Peyer's patch (tissue), 4 donors: ENCODE measurements around the gene ROBO1. TPM values are rescaled to one million over a fixed set of nuclear protein-coding genes. Genes with fewer than 3 reads are reported as not detected.
"Not testable (repeated sequence)": the region's sequence is repeated elsewhere in the genome, so short reads cannot be mapped to it uniquely, and the experiment has no call there.

ENCODE experiments used
- DNase-seq, 3 donors: peaks; one replicate each; pipeline ENCODE4 v3.0.0-alpha.2; 2017 to 2019
- H3K27ac ChIP-seq, 4 donors: fragments of 200-600 bp; sonication (generic); one replicate each; pipeline ENCODE4 v1.5.1; 2016 to 2019
- H3K27me3 ChIP-seq, 2 donors: fragments of 200-600 bp; sonication (generic); one replicate each; pipeline ENCODE4 v1.5.1; 2019
- H3K36me3 ChIP-seq, 3 donors: fragments of 200-600 bp; sonication (generic); one replicate each; pipeline ENCODE4 v1.5.1; 2016 to 2019
- H3K4me1 ChIP-seq, 4 donors: fragments of 200-600 bp; sonication (generic); one replicate each; pipeline ENCODE4 v1.5.1; 2016 to 2019
- H3K4me3 ChIP-seq, 4 donors: fragments of 200-600 bp; sonication (generic); 1 replicate in 3 of 4; 2 replicates in 1 of 4; pipeline ENCODE4 v1.5.1; 2016 to 2019; ENCODE audit warnings: mild to moderate bottlenecking in 1 of 4
- H3K9me3 ChIP-seq, 4 donors: fragments of 200-600 bp; sonication (generic); one replicate each; pipeline ENCODE4 v1.5.1; 2016 to 2019; ENCODE audit warnings: mild to moderate bottlenecking in 1 of 4
- CTCF ChIP-seq, 6 experiments: fragments of 450-650 bp in 4 of 6; fragments of 200-600 bp in 2 of 6; sonication (generic) in 1 of 6; IDR thresholded peaks; one replicate each; pipeline ENCODE4 v1.5.1; 2017 to 2019; ENCODE audit warnings: antibody characterized with exemption in 6 of 6, mild to moderate bottlenecking in 3 of 6, moderate library complexity in 1 of 6
- POLR2A ChIP-seq, 2 donors: fragments of 450-650 bp; IDR thresholded peaks; one replicate each; pipeline ENCODE4 v1.5.1; 2017; ENCODE audit warnings: antibody characterized with exemption in 2 of 2, mild to moderate bottlenecking in 2 of 2, moderate library complexity in 2 of 2
- total RNA-seq, 4 donors: library from RNA; depleted of rRNA; stranded (reverse); fragments of >200 nt; gene quantifications; one replicate each; pipeline ENCODE4 v1.1.0, GENCODE V29; 2016

Gene ROBO1
- total RNA-seq, 4 donors from 2014 or later, result 9.5 to 41.3 (median 24.2) TPM

- H3K27me3 ChIP-seq, result no peaks in the 10 kb centered on the region
- no peak for DNase-seq
- no peaks in the 10 kb centered on the region for H3K4me1 ChIP-seq
- TF ChIP-seq POLR2A (IDR thresholded peaks at IDR 0.05) (no peak), CTCF (IDR thresholded peaks at IDR 0.05) (no peak)
- H3K27ac ChIP-seq, result no peak overlapping the region
- no peak overlapping the region for H3K4me3 ChIP-seq
- H3K36me3 ChIP-seq, result no peaks in the 10 kb centered on the region
- H3K9me3 ChIP-seq, result no peaks in the 10 kb centered on the region
Measured at GRCh38 chr3:78687520-78687919, 1080.3 kb downstream of the ROBO1 start.

GRCh38 chr3:78683284-78683683 is 1084.5 kb downstream of the ROBO1 start:
- Histone ChIP-seq H3K36me3 (no peaks in the 10 kb centered on the region), H3K27me3 (no peaks in the 10 kb centered on the region), H3K4me1 (no peaks in the 10 kb centered on the region), H3K9me3 (no peaks in the 10 kb centered on the region), H3K27ac (no peak overlapping the region), H3K4me3 (no peak overlapping the region)
- DNase-seq, result no peak
- TF ChIP-seq POLR2A (IDR thresholded peaks at IDR 0.05) (no peak), CTCF (IDR thresholded peaks at IDR 0.05) (no peak)

GRCh38 chr3:78675119-78675805 is 1092.5 kb downstream of the ROBO1 start:
- not testable (repeated sequence) for H3K9me3 ChIP-seq, DNase-seq, H3K4me1 ChIP-seq, H3K36me3 ChIP-seq, H3K27me3 ChIP-seq, H3K4me3 ChIP-seq, H3K27ac ChIP-seq

- no peaks in the 10 kb centered on the region for H3K36me3 ChIP-seq
- TF ChIP-seq POLR2A (IDR thresholded peaks at IDR 0.05) (no peak), CTCF (IDR thresholded peaks at IDR 0.05) (no peak)
Measured at GRCh38 chr3:78670746-78671145, 1097.1 kb downstream of the ROBO1 start.

GRCh38 chr3:78670094-78670493 is 1097.7 kb downstream of the ROBO1 start:
- Histone ChIP-seq H3K9me3 (no peaks in the 10 kb centered on the region), H3K4me3 (no peak overlapping the region), H3K36me3 (no peaks in the 10 kb centered on the region), H3K4me1 (no peaks in the 10 kb centered on the region), H3K27me3 (no peaks in the 10 kb centered on the region), H3K27ac (no peak overlapping the region)
- no peak for DNase-seq
- TF ChIP-seq CTCF (IDR thresholded peaks at IDR 0.05), result no peak
- no peak for TF ChIP-seq POLR2A (IDR thresholded peaks at IDR 0.05)

More at GRCh38 chr3:78670746-78671145, 1097.1 kb downstream of the ROBO1 start:
- Histone ChIP-seq H3K27me3 (no peaks in the 10 kb centered on the region), H3K9me3 (no peaks in the 10 kb centered on the region), H3K27ac (no peak overlapping the region), H3K4me1 (no peaks in the 10 kb centered on the region), H3K4me3 (no peak overlapping the region)
- no peak for DNase-seq

GRCh38 chr3:78668302-78668701 is 1099.5 kb downstream of the ROBO1 start:
- Histone ChIP-seq H3K4me1 (no peaks in the 10 kb centered on the region), H3K9me3 (no peaks in the 10 kb centered on the region), H3K27ac (no peak overlapping the region), H3K27me3 (no peaks in the 10 kb centered on the region), H3K4me3 (no peak overlapping the region), H3K36me3 (no peaks in the 10 kb centered on the region)
- no peak for DNase-seq
- TF ChIP-seq POLR2A (IDR thresholded peaks at IDR 0.05) (no peak), CTCF (IDR thresholded peaks at IDR 0.05) (no peak)
